ENCODE results near the gene OPA1.

DNA sequence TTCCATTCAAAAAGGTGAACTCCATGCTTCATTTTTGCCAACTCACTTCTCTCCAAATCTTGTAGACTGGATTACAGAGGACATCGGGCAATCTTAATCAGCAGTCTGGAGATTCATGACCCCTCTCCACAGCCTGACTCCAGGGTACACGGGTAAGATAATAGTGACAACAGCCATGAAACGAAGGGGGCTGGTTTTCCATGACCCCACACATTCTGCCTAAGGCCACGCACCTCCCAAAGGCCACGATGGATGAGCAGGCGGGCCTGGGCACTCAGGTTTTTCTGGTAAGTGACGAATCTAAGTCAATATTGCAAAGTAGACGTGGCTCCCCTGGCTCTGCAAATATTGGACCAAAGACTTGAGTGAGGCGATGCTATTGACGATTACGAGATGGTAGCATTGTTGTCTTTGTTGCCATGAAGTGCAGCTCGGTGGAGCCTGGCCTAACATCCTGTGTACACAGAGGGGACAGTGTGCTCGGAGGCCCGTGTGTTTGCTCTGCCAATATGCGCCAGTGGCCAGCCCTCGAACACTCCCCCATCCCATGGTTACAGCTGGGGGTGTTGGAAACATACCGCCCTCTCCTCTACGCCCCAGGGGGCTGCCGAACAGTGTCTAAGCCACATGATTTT, 119.1 kb downstream of the OPA1 start:
- TF ChIP-seq, protein P1, sequence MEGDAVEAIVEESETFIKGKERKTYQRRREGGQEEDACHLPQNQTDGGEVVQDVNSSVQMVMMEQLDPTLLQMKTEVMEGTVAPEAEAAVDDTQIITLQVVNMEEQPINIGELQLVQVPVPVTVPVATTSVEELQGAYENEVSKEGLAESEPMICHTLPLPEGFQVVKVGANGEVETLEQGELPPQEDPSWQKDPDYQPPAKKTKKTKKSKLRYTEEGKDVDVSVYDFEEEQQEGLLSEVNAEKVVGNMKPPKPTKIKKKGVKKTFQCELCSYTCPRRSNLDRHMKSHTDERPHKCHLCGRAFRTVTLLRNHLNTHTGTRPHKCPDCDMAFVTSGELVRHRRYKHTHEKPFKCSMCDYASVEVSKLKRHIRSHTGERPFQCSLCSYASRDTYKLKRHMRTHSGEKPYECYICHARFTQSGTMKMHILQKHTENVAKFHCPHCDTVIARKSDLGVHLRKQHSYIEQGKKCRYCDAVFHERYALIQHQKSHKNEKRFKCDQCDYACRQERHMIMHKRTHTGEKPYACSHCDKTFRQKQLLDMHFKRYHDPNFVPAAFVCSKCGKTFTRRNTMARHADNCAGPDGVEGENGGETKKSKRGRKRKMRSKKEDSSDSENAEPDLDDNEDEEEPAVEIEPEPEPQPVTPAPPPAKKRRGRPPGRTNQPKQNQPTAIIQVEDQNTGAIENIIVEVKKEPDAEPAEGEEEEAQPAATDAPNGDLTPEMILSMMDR (IDR thresholded peaks at IDR 0.05; ENCODE audit: borderline replicate concordance, extremely low read depth, low read length, poor library complexity, severe bottlenecking) = no peak
- TF ChIP-seq EZH2 (IDR thresholded peaks at IDR 0.05; ENCODE audit: borderline replicate concordance, low read depth, low read length, severe bottlenecking) = no peak

Measured in DND-41 (cell line).